ENCODE data around the gene PHETA1.

PHETA1 gene

GRCh38 chr12:111368788-111369495 lies at the start of gene PHETA1:
PHETA1 (minus strand) TSS chr12:111369095; CDS start chr12:111363427, 5,668 bp downstream.
- peak; percentile 72 for DNase-seq (ENCODE audit: low read depth)

- no peak for DNase-seq (ENCODE audit: low read depth)
These were observed 49.6 kb upstream of the PHETA1 start for GRCh38 chr12:111418594-111418880.

- DNase-seq (ENCODE audit: low read depth): no peak
These were observed 49.1 kb upstream of the PHETA1 start for GRCh38 chr12:111417784-111418593.

GRCh38 chr12:111417290-111417689 lies 48.4 kb upstream of the PHETA1 start:
- DNase-seq (ENCODE audit: low read depth): no peak

- no peak for DNase-seq (ENCODE audit: low read depth)
These were observed 45.9 kb upstream of the PHETA1 start for GRCh38 chr12:111414711-111415252.

- DNase-seq (ENCODE audit: low read depth): no peak
These were observed 44.7 kb upstream of the PHETA1 start for GRCh38 chr12:111413442-111414086.

GRCh38 chr12:111412830-111413441 lies 44.0 kb upstream of the PHETA1 start:
- no peak for DNase-seq (ENCODE audit: low read depth)

GRCh38 chr12:111412007-111412829 lies 43.3 kb upstream of the PHETA1 start:
- DNase-seq (ENCODE audit: low read depth): no peak

GRCh38 chr12:111411185-111411764 lies 42.4 kb upstream of the PHETA1 start:
- DNase-seq (ENCODE audit: low read depth): no peak

- no peak for DNase-seq (ENCODE audit: low read depth)
These were observed 41.7 kb upstream of the PHETA1 start for GRCh38 chr12:111410431-111411184.

- DNase-seq (ENCODE audit: low read depth): no peak
These were observed 41.0 kb upstream of the PHETA1 start for GRCh38 chr12:111409780-111410430.

GRCh38 chr12:111409403-111409779 lies 40.5 kb upstream of the PHETA1 start:
- DNase-seq (ENCODE audit: low read depth): no peak

- DNase-seq (ENCODE audit: low read depth): no peak
These were observed 39.9 kb upstream of the PHETA1 start for GRCh38 chr12:111408686-111409402.

GRCh38 chr12:111408116-111408440 lies 39.2 kb upstream of the PHETA1 start:
- no peak for DNase-seq (ENCODE audit: low read depth)

GRCh38 chr12:111407377-111408115 lies 38.7 kb upstream of the PHETA1 start:
- no peak for DNase-seq (ENCODE audit: low read depth)

- DNase-seq (ENCODE audit: low read depth): no peak
These were observed 37.8 kb upstream of the PHETA1 start for GRCh38 chr12:111406474-111407376.

- no peak for DNase-seq (ENCODE audit: low read depth)
These were observed 37.1 kb upstream of the PHETA1 start, which contains the start of gene SH2B3 for GRCh38 chr12:111405859-111406473. SH2B3 (plus strand) TSS chr12:111405923; CDS start chr12:111418146, 12,223 bp downstream.
